AG10803 (cell line): ENCODE measurements around the gene PBX3.

Source experiments
- DNase-seq: peaks from one replicate; pipeline ENCODE4 v3.0.0; 2010; ENCODE audit warnings: low read depth
- H3K4me3 ChIP-seq: 2 replicates; pipeline ENCODE4 v1.5.1; 2011; ENCODE audit warnings: mild to moderate bottlenecking, low read length, control low read depth
- CTCF ChIP-seq: conservative IDR thresholded peaks from 2 replicates; pipeline ENCODE4 v1.5.1; 2011; ENCODE audit warnings: mild to moderate bottlenecking, low read length, control low read depth, inconsistent platforms

The PBX3 gene

GRCh38 chr9:125881042-125881441 is 133.9 kb downstream of the PBX3 start:
- no peak for DNase-seq

DNA sequence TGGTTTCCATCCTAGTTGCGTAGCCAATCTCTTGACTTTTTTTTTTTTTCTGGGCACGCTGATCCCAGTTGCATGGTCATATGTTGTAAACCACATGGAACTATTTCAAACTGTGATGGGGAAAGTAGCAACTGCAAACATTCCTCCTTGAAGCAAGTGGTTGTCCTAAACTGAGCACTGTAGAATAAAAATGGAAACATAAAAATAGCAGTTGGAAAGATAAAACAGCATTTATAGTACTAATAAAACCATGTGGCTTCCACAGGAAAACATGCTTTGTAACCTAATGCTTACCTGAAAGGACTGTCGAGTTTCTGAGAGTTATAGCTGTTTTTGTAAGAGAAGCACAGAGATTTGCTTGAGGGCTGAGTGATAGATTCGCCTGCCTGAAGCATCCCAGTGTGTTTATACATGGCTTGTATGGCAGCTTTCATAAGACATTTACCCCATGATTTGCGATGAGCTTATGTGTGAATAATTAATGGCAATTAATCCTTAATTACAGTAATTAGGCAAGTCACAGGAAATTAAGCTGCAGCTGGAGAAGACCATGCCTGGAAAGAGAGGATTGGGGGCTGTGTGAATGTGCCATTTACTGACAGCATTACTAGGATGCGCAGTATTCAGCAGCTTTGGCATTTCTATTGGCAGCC is 136.5 kb downstream of the PBX3 start:
- peak; percentile 71 for DNase-seq
- H3K4me3 ChIP-seq, result no peak overlapping the region
- no peak for TF ChIP-seq CTCF

More at GRCh38 chr9:125881042-125881441, 133.9 kb downstream of the PBX3 start:
- no peak for TF ChIP-seq CTCF
- no peak overlapping the region for H3K4me3 ChIP-seq

DNA sequence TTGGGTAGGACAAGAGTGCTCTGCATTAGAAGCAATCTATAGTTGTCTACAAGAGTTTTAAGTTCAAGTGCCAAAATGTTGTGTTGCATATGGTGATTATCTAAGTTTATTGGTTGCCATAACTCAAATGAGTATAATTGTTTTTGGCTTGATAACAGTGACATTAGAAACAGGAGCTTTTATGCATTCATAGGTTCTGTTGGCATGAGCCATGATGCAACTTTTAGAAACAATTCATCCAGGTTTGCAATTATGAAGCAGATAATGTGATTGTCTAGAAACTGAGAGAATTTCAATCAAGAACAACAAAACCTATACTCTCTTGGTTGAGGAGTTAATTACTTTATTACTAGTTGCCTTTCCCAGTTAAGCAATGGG is 137.0 kb downstream of the PBX3 start:
- no peak for TF ChIP-seq CTCF
- peak; percentile 12 for DNase-seq
- H3K4me3 ChIP-seq, result no peak overlapping the region

GRCh38 chr9:125885405-125886034 is 138.3 kb downstream of the PBX3 start:
- no peak for DNase-seq
- H3K4me3 ChIP-seq, result no peak overlapping the region
- no peak for TF ChIP-seq CTCF

- DNase-seq, result no peak
- no peak for TF ChIP-seq CTCF
- no peak overlapping the region for H3K4me3 ChIP-seq
Measured at GRCh38 chr9:125886365-125886764, 139.2 kb downstream of the PBX3 start.

DNA sequence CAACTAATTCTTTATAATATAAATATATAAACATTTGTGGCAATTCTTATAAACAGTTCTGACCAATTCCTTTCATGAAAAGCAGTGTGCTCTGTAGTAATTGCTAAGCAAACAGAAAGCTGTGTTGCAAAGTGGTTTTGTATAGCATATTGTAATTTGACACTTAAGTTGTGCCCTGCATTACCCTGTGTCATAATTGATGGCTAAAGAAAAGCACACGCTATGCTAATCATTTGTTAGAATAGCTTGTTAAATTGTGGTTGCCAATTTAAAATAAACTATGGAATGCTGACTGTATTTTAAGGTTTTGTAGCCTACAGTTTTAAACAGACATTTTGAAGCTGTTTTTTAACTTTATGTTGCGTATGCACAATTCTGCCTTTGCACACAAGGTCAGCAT is 140.0 kb downstream of the PBX3 start:
- DNase-seq, result peak; percentile 18

More for the DNA sequence above, 140.0 kb downstream of the PBX3 start:
- no peak overlapping the region for H3K4me3 ChIP-seq
- TF ChIP-seq CTCF, result no peak
